HG02938 (cell line): ENCODE results near the gene LSAMP.
"Not testable (repeated sequence)": the region's sequence is repeated elsewhere in the genome, so short reads cannot be mapped to it uniquely, and the experiment has no call there.

ENCODE experiments used
- ATAC-seq: cut with Tn5 transposase; IDR thresholded peaks from one replicate; pipeline ENCODE4 v1.9.1; 2021; ENCODE audit warnings: mild to moderate bottlenecking, moderate library complexity; ENCODE audit not compliant: unreplicated experiment

The LSAMP gene

DNA sequence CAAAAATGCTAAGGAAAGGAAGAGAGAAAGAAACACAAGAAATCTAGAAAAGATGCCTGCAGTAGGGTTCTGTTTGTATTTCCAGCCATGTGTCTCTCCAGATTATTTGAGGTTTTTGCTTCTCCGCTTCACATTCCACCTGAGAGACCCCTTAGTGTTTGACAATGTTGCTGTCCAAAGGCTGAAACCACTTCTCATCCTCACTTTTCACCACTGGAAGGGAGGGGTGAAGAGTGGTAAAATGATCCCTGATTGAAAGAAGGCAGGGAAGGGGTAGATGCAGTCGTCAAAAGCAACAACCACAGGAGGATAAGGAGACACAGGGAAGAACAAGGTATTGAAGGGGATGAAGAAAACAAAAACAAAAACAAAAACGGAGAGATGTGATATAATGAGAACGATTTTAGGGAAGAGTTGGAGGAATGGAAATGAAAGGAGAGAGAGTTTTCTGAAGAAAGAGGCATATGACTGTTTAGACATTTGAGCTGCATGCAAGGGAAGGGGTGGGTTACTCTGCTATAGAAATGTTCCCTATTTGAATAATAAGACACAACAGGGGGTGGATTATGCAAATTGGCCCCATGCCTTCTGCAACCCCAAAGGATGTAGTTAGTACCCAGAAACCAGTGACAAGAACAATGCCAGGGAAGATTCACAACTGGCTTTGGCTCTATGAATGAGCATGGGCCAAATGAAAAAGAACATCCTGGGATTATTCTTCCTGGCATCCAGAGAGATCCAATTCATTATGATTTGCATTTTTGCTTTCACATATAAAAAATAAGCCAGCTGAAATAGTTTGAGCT is 586.1 kb downstream of the LSAMP start:
- ATAC-seq = no peak

DNA sequence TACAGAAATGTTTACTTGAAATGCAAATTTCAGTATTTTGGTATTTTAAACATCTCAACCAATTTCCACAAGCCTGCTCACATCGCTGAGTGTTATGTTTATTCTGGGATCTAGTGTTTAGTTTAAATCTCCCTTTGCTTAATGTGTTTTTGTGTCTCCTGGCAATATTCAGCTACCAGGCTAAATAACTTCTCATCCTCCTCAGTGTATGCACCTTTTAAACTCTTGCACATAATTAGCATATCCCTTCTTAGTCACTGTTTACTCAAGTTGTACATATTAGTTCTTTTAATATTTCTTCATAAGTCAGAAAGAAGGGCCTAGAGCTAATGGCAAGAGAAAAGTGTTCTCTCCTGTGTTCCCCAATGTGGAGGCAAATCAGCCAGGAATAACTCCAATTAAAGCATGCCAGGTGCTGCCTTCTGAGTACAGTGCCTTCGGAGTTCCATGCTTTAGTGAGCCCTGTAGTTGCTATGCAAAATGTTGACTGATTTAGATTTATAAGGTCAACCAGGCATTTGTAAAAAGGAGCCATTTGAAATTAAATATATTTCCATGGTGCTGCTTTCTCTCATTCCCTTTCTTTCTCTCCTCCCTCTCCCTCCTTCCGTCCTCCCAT is 587.7 kb downstream of the LSAMP start:
- ATAC-seq = no peak

DNA sequence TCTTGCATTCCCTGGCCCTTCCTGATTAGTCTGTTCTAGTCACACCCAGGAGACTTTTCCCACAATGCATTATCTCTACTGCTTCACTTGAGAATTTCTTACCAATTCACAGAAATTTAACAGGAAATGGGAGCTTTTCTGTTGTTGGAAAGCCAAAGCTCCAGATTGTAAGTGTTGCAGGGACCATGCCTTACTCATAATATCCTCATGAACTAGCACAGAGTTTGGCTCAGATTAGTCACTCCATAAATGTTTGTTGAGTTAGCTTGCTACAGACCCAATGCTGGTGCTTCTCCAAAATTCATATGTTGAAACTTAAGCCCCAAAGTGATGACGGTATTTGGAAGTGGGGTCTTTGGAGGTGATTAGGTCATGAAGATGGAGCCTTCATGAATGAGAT is 589.4 kb downstream of the LSAMP start:
- ATAC-seq = no peak

DNA sequence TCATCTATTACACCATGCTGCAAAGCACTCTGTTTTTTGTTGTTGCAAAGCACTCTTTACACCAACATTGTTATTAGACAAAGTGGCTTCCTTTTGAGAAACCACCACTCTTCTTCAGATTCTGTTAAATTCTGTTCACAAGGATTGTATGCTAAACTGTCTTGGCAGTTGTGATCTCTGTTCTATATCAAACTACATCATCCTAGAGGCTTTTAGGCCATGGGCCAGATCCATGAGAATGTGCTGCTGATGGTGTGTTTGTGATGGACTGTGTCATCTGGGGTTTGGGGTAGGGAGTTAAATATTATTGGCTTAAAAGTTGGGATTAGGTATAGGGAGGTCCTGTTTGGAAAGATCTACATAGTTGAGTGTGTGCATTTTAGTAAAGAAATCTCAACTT is 592.2 kb downstream of the LSAMP start:
- no peak for ATAC-seq

DNA sequence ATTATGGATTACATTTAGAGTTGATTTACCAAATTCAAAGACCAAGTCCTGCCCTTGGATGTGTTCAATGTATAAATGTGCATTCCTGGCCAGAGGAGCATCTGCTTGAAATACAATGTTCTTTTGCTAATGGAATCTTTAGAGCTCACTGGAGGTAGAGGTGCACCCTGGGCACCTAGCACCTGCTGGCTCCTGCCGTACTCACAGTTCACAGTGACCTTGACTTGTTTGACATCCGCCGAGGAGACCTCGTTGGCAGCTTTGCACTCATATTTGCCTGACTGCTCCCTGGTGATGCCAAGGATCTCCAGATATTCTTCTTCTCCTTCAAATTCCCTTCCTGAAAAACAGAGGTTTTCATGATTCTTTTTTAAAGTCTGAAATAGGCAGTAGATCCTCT is 593.0 kb downstream of the LSAMP start:
- no peak for ATAC-seq

DNA sequence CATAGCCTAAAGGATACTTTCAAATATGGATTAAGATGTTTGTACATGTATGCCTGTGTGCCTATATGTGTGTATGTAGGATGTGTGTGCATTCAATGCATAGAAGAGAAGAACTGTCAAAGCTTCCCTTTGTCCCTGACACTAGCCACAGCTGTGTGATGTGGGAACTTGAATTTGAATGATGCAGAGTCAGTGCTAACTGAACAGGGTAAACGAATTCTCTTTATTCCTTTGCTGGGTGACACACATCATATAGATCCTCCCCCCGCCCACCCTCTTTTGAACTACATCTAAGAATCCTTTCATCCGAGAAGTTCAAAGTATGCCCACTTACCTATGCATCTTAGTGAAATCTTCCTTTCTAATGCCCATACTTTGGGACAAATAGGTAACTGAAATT is 593.7 kb downstream of the LSAMP start:
- no peak for ATAC-seq

DNA sequence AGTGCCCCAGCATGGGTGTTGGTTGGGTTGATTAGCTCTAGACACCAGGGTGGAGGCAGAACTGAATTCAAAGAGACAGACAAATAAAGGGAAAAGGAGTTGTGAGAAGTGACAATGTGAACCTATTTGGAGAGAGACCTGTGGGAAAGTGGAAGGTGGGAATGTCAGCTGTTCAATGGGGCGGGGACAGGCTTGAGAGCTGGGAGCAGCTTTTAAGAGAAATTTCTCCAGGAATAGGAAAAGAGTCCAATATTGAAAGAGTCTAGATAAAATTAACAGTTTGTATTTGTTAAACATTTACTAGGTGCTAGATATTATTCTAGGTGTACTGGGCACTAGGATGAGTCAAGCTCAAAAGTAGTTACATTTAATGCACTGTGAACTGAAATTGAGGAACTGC is 596.6 kb downstream of the LSAMP start:
- no peak for ATAC-seq

DNA sequence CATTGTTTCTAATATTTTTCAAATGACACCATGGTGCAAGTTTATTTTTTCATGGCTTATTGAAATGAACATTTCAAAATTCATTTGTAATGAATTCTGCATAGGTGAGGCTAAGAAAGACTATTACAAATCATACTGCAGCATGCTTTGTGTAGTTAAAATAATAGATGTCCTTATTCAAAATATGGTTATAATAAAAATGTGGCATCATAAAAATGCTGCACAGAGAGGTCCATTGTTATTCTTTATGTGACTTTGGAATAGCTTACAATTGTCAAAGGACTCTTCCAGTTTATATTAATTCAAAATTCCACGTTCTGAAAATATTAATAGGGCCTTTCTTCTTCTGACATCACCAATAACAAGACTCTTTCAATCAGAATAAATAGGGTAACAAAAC is 599.3 kb downstream of the LSAMP start:
- no peak for ATAC-seq

DNA sequence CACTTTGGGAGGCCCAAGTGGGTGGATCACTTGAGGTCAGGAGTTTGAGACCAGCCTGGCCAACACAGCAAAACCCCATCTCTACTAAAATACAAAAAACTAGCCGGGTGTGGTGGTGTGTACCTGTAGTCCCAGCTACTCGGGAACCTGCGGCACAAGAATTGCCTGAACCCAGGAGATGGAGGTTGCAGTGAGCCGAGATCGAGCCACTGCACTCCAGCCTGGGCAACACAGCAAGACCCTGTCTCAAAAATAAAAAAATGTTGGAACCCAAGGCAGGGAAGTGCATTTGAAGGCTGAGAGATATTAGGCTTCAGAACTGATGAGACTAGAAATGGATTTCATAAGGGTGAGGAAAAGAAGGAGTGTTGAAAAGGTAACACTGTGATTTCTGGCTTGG is 600.6 kb downstream of the LSAMP start:
- not testable (repeated sequence) for ATAC-seq

DNA sequence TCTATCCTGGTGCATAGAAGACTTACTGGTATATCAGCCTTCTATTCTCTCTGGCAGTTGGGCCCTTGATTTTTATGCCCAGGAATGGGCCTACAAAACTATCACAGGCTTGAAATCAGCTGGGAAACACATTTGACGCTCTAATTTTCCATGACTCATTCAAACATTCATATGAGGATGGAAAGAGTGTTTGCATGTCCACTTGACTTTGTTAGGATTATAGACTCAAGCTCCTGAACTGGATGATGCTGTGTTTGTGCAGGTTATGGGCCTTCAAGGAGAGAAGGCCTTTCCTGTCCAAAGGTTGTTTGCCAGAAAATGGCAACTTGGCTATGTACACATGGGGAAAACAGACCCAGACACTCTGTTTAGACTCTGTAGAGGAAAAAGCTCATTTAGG is 602.1 kb downstream of the LSAMP start:
- ATAC-seq = no peak

DNA sequence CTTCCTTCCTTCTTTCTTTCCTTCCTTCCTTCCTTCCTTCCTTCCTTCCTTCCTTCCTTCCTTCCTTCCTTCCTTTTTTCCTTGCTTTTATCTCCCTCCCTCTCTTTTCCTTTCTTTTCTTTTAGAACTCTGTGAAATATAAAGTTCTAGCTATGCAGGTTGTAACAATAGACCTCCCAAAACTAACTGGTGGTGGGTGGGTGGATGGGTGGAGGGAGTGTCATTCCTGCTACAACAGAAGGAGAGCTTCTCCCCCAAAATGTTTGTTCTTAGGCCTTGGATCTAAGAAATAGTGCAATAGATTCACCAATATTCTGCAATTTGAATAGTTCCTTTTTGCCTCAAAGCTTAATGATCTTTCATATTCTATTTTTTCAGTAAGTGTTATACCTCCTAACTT is 606.0 kb downstream of the LSAMP start:
- ATAC-seq = no peak

DNA sequence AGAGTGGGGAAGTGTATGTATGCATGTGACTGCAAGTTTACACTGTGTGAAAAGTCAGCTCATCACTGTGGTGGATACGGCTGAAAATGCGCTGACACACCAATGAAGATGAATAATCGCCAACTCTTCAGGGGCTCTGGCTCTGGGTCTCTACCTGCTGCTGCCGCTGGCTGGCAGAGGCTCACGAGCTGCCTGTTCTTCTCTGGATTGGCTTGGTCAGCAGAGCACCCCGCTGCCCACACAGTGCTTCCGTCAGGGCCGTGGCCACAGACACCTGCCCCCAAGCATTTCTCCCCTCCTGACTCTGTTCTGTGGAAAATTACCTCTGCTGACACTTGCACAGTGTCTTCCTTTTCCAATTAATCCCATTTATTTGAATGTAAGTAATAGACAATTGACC is 606.5 kb downstream of the LSAMP start:
- ATAC-seq = no peak

DNA sequence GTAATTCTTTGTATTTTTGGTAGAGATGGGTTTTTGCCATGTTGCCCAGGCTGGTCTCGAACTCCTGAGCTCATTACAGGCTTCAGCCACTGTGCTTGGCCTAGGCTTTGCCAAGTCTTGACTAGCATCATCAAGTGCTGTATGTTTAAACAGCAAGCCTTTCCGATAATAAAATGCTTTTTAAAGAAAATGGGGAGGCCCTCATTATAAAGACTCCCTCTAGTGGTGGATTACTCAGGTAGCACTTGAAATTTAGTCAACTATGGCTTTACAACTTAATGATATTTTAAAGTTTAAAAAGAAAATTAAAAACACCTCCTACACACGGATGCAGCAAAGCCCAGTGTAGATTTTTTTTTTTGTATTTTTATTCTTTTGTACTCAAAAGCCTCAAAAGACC is 608.3 kb downstream of the LSAMP start:
- ATAC-seq = no peak

DNA sequence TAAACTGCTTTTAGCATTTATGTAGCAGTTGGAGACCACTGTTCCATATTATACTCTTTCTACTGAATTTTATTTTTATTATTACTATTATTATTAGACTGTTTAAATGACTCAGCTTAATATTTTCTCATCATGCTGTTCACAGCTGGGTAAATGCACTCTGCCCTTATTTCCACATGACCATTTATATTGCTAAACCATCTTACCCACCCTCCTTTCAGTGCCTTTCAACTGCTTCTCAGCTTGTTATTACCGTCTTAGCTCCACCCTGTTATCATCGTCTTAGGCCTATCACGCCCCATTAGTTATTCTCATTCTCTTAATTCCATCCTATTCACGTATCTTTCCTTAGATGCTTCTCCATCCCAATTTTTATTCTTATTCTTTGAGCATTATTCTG is 609.3 kb downstream of the LSAMP start:
- ATAC-seq = no peak

DNA sequence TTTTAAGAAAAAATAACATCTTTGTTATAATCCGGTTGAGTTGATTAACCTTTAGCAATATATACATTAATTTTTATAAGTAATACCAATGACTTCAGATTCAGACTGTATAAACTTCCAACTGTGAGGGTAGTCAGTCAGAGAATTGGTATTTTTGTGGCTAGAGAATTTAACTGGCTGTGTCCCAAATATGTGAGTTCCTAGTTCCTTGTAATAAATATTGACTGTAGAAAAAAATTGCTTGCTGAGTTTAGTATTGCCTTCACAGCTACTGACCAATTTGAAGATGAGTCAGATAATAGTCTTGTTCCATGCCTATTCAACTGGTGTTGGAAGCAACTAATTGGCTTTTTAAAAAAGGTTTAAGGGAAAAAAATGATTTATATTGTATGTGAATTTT is 611.2 kb downstream of the LSAMP start:
- no peak for ATAC-seq

DNA sequence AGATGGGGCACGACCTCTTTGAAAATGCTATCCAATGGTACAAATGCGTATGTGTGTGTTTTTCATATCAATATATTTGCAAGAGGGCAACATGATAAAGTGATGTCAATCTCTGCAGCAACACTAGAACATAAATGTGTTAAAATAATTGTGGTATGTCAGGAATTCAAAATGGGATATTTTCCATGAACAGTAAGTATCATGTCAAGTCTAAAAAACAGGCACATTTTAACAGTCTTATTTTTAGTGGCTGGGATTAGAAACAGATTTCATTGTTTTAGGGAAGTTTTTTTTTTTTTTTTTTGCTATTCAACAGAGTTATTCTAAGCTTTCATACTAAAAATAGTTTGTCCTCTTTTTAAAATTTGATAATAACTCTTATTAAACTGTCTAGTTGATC is 612.2 kb downstream of the LSAMP start:
- no peak for ATAC-seq

DNA sequence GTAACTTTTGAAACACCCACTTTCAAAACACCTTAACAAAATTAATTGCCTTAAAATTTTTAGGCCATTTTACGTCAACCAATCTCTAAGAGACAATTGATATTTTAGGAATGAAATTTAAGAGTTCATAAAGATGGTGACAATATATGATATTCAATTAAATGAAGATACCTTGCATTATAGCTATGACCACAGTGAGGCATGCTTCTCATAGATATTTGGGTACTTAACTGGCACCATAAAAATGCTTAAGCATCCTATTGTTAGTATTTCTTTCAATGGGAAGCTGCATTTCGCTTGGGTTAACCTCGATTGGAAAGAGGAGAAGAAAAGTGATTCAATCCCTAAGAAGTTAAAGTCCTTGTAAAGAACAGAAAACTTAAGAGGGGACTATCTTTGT is 613.0 kb downstream of the LSAMP start:
- no peak for ATAC-seq

DNA sequence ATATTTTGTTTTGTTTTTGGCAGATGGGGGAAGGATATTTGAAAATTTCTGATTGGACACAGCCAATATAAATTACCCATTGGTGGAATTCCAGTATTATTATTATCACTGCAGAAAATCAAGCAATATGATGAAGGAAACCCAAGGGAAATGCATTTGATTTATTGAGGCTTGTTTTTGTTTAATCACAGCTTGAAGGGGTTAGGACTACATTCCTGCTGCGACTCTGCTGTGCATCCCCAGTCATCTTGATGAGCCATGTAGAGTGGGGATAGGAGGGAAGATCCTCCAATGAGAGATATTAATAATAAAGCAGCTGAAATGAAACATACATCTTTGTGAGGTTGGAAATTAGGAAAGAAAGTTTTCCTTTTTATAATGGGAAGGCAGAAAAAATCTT is 613.4 kb downstream of the LSAMP start:
- ATAC-seq = no peak

DNA sequence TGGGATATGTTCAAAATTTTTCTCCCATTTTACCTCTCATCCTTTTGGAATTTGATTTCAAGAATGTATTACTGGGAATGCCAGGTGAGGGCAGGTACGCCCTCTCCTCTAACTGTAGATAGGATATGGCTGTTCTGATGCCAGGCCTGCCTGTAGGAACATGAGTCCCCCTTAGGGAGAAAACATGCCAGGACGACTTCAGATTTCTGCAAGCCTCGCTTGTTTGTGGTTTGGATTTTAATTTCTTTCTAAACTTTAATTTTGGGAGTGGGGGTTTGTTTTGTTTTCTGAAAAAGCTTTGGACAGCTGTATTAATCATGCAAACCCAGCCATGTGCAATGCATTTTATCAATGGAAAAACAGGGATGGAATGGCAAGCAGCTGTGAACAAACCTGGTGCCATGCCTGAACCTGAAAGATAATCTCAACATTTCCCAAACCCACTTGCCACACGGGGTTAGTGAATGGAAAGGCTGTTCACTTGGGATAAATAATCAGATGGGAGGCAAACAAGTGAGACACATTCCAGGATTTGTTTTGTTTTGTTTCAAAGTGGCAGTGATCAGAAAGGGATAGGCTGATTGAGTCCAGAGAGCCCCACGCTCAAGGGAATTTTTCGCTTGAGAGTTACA is 614.4 kb downstream of the LSAMP start:
- ATAC-seq = no peak

DNA sequence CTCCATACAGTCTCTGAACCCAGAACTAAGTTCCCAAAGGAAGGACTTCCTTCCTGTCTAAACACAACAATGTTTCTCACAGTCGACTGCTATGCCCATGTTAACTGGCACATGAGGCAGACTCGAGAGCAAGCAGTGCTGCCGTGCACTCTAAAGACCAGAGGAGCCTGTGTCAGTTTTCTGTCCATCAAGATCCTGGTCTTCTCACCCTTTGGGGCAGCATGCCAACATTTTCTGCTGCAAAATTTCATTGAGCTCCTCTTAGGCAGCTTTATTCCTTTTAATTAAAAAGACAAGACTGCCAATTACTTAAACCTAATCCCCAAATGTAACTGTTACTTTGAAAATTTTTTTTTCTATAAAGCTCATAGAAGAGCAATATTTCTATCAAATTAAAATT is 616.9 kb downstream of the LSAMP start:
- no peak for ATAC-seq

DNA sequence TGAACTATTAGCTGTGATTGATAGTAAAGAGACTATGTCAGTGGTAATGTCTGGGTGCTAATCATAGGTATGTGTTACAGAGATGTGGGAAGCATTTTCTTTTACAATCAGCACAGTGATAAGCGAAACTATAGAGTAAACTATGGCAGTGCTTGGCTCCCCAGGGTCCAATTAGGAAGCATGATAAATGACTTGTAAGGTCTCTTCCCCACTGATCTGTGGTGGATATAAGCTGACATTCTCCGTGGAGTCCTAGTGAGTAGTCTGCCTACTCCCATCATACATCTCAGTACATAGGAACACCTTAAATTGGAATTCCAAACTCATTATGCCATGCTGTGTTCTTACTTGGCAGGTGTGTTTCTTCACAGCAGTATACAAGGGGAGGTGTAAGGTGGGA is 617.8 kb downstream of the LSAMP start:
- ATAC-seq = no peak

DNA sequence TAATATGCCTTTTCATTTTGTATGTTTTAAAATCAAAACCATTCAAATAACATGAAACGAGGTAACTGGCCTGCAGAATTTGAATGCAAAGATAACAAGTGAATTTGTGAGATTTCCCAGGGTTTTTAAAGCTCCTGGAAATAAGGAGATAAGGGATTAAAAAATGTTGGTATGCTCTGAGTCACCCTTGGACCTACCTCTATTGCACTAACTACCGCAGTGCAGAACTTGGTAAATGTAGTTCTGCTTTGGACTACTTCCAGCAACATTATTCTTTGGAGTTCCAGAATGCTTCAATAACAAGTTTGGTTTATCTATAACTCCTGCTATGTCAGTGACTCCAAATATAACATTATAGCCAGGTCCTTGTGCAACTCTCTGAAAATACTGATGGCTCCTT is 620.2 kb downstream of the LSAMP start:
- no peak for ATAC-seq
